NCI-H748 (cell line): ENCODE results near the gene SYDE1.

Experiments
- DNase-seq: peaks from one replicate; lab custom pipeline; 2025; ENCODE audit not compliant: unreplicated experiment; lab: John Stamatoyannopoulos, UW

The SYDE1 gene

DNA sequence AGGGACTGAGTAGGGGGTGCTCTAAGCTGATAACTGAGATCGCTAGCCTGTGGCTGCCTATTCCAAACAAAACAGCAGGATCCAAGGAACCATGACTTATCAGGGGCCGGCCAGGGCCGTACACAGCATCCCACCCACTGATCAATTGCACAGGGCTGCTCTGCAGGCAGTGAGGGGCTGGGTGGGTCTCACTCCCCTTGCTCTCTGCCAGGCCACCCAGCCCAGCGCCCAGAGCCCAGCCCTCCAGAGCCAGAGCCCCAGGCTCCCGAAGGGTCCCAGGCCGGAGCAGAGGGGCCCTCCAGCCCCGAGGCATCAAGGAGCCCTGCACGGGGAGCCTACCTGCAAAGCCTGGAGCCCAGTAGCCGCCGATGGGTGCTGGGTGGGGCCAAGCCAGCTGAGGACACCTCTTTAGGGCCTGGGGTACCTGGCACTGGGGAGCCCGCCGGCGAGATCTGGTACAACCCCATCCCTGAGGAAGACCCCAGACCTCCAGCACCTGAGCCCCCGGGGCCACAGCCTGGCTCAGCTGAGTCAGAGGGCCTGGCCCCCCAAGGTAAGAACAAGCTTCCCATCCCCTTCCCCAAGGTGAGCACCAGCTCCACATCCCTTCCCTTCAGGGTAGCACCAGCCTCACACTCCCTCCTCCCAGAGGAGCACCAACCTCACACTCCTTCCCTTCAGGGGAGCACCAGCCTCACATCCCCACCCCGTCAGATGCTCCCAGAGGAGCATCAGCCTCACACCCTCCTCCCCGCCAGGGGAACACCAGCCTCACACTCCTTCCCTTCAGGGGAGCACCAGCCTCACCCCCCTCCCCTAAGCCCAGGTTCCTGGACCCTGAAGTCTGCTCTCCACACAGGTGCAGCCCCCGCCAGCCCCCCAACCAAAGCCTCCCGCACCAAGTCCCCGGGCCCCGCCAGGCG is 1.9 kb downstream of the SYDE1 start:
- no peak for DNase-seq

DNA sequence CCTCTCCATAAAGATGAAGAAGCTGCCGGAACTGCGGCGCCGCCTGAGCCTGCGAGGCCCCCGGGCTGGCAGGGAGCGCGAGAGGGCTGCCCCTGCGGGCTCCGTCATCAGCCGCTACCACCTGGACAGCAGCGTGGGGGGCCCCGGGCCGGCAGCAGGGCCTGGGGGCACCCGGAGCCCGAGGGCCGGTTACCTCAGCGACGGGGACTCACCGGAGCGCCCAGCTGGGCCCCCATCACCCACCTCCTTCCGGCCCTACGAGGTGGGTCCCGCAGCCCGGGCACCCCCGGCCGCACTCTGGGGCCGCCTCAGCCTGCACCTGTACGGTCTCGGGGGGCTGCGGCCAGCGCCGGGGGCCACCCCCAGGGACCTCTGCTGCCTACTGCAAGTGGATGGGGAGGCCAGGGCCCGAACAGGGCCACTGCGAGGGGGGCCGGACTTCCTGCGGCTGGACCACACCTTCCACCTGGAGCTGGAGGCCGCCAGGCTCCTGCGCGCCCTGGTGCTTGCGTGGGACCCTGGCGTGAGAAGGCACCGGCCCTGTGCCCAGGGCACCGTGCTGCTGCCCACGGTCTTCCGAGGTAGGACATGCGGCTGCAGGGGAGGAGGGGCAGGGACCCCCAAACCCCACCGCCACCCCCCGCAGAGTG is 2.7 kb downstream of the SYDE1 start:
- DNase-seq: no peak

- DNase-seq: no peak
Measured at GRCh38 chr19:15110418-15110815, 3.2 kb downstream of the SYDE1 start.

DNA sequence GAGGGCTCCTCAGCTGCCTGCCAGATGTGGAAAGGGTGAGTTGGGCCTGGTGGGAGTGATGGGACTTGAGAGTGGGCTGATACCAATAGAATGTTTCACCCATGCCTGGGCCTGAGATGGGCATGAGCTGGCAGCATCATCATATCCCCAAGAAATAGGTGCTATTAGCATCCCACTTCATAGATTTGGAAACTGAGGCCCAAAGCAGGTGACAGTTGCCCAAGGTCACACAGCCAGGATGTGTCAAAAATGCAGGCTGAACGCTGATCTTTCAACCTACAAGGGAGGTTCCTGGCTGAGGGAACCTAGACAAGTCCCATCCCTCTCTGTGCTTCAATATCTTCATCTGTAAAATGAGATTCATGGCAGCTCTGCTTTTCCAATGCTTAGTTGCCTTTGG is 4.6 kb downstream of the SYDE1 start:
- DNase-seq: no peak

- no peak for DNase-seq
Measured at GRCh38 chr19:15112385-15112784, 5.2 kb downstream of the SYDE1 start.

- DNase-seq: no peak
Measured at GRCh38 chr19:15113245-15114152, 6.3 kb downstream of the SYDE1 start.

DNA sequence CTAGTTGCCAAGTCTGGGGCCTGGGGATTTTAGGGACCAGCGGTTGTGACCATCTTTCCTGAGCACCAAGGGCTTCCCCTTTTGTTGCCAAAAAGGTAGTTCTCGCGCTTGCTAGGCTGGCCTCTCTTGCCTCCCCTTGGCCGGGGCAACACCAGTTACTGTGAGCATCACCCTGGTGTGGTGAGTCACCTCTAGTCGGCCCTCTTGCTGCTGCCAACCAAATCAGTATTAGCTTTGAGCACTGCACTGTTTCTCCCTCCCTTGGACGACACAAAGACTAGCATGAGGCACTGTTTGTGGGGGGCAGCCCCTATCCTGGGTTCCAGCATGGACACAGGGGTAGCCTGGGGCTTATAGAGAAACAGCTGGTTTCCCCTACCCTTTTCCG is 6.9 kb downstream of the SYDE1 start:
- DNase-seq: no peak

DNA sequence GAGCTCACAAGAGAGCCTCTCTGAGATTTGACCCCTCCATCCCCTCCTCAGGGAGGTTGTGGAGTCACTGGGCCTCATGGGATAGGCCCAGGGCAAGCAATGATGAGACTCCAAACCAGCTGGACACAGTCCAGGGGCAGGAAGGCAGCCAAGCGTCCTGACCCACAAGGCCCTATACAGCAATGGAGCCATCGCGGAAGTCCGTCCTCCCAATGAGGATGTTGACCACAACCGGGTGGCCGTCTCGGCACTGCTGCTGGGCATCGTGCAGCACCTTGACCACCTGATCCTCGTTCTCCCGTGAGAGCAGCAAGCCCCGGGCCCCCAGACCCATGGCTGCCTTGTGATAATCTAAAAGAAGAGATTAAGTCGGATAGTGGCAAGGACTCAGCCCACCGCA is 7.9 kb downstream of the SYDE1 start:
- no peak for DNase-seq

DNA sequence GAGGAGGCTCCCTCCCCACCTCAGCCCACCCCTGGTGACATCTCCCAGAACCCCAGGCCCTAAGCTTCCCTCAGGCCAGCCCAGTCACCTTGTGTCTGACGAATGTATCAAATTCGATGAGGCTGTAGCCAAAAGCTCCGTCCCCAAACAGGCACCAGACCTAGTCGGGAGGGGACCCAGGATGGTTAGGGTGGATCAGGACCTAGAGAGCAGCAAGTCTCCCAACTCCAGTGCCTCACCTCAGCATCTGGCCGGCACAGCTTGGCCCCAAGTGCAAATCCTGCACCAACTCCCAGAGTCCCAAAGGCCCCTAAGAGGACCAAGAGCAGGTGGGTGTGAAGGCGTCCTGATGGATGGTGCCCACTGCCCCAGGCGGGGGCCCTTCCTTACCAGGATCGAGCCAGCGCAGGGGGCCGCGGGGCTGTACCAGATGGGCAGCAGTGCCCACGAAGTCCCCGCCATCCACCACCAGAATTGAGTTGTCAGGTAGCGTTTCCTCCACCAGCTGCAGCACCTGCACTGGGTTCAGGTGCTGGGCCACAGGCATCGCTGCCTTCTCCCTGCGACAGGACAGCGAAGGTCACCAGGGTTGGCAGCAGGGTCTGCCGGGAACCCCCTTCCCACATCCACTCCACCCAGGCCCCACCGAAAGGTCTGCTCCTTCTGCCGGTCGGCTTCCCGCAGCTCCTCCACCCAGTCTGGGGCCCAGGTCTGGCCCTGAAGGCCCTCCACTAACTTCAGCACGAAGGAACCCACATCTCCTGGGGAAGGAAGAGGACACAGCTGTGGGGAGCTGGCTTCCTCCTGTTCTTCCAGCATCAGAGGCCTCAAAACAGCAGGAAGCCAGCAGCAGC is 8.8 kb downstream of the SYDE1 start:
- DNase-seq: no peak

DNA sequence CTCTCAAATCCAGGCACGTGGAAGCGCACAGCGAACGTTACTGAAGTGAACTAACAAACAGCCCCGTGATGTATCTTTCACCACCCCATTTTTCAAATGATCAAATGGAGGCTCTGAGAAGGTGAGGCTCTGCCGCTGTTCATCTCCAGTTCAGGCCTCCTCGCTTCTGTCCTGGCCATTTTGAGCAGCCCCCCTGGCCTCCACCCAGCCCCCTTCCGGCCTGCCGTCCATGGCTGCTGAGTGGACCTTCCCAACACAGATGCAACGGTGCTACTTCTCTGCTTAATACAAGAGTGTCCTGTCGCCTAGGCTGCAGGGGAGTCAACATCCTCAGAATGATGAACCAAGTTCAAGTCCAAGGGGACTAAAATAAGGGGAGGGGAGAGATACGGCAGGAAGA is 9.7 kb downstream of the SYDE1 start:
- DNase-seq: no peak

DNA sequence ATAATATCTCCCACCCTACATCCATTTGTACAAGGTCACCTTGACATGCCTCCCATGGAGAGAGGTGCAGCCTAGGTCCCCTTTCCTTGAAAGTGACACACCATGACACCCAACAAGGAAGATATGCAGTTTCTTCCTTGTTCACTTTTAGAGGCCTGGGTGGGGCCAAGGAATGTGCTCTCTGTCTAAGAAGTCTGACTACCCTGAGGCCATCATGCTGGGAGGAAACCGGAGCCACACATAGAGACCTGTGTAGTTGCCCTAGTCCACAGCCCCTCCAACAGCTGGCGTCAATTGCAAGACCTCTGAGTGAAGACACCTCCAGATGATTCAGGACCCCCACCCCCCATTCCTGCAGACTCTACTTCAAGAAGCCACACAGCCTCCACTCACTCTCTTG is 11.0 kb downstream of the SYDE1 start:
- no peak for DNase-seq

DNA sequence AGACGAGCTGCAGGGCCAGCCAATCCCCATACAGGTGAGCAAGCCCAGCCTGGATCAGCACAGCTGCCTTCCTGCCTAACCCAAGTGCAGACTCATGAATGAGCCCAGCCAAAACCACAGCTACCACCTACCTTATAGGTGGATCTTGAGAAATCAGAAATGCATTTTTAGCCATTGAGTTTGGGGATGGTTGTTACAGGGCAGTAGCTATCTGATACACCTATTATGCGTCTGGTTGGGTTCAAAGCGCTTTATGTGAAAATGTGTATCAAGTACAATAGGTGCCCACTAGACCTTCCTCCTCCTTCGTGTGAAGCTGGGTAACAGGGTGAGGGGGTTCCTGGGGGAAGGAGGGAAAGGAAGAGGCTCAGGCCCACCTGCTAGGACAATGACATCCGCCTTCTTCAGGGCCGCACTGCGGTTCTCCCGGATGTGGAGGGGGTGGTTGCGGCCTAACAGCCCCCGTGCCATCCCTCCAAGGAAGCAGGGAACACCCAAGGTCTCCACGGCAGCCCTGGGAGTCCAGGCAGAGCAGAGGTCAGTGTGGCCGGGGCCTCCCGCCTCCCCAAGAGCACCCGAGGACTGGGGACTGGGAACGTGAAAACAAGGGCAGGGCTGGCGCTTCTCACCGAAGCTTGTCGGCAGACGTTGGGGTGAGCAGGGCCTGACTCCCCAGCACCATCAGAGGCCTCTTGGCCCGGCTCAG is 11.7 kb downstream of the SYDE1 start:
- DNase-seq: no peak

GRCh38 chr19:15120135-15121026 is 13.2 kb downstream of the SYDE1 start:
- no peak for DNase-seq

DNA sequence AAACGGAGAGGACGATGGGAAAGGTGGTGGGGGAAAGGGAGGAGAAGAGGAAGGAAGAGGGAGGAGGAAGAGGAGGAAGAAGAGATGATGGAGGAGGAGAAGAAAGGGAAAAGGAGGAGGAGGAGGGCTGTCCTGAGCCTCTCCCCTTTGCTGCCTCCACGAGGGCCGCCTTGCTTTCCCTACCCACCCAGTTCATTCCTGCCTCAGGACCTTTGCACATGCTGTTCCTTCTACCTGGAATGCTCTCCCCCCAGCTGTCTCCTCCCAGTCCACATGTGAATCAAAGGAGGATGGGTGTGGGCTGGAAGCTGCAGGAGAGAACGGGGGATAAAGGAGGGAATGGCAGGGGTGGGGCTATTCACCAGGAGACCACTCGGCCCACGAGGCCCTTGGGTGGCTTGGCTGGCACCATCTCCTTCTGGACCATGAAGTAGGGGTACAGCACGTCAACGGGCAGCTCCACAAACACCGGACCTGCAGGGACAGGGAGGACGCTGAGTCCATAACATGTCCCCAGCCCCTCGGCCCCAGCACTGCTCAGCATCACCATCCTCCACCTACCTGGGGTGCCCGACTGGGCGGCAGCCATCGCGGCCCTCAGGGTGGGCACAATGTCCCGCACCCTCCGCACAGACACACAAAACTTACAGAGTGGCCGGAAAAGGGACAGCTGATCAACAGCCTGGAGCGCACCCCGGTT is 15.3 kb downstream of the SYDE1 start:
- no peak for DNase-seq

DNA sequence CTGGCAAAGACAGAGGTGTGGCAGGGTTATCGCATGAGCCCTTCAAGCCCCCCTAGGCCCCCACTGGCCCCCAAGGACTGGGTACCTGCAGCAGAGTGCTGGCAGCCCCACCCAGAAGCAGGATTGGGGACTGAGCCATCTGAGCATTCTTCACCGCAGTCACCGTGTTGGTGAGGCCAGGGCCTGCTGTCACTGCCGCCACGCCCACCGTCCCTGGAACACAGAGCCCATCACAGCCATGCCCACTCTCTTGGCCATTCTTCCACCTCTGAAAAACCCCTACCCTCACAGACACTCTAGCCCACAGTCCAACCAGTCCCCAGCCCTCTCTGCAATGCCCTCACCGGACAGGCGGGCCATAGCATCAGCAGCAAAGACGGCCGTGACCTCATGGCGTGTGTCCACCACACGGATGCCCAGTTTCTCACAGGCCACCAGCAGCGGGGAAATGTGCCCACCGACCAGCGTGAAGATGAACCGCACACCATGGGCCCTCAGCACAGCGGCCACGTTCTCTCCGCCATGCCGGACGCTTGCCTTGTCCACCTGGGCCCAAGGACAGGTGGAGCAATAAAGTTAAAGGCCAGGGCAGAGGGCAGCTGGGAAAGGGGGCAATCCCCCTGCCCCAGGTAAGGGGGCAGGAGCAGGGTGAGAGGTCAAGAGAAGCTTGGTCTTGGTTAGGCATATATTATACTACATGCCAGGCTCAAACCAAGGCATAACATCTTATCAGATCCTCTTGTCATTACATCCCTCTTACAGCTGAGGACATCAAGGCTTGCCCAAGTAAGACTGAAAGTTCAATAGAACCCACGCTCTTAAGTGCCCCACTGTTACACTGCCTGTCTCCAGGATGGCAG is 16.1 kb downstream of the SYDE1 start:
- DNase-seq: no peak

DNA sequence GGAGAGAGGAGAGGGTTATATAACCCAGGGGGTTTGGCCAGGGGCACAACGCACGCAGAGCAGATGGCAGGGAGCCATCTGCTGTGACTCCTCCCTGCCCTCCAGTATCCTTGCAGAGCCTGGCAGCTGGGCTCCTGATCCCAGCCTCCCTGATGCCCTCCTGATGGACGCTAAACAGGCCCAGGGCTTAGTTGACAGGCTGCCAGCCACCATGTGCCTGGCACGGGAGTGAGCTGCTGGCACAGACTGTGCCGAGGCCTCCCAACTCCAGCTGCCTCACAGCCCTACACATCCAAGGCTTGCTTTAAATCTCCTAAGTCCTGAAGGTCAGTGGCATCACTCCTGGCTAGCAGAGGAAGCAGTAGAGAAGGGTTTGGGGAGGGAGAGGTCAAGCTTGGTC is 16.7 kb downstream of the SYDE1 start:
- DNase-seq: no peak

- DNase-seq: peak; percentile 36
Measured at GRCh38 chr19:15124572-15125231, 17.5 kb downstream of the SYDE1 start.
